K562 (cell line): ENCODE results near the gene ABHD3. TPM values are rescaled to one million over a fixed set of nuclear protein-coding genes. Genes with fewer than 3 reads are reported as not detected.

Source experiments
- CEBPB ChIP-seq: fragments of 450-650 bp; IDR thresholded peaks from 2 replicates; pipeline ENCODE4 v1.6.1; 2016; ENCODE audit warnings: missing genetic modification characterization, missing compliant biosample characterization
- CREB3L1 ChIP-seq: fragments of 450-650 bp; IDR thresholded peaks from 2 replicates; pipeline ENCODE4 v1.6.1; 2014; ENCODE audit warnings: low read depth, mild to moderate bottlenecking, moderate library complexity, borderline replicate concordance
- ELK1 ChIP-seq: sonication (generic); formaldehyde crosslinking; IDR thresholded peaks from 2 replicates; pipeline ENCODE4 v1.8.1; 2022; ENCODE audit warnings: missing genetic modification reagents
- USF1 ChIP-seq: sonication (generic); formaldehyde crosslinking; IDR thresholded peaks from 2 replicates; pipeline ENCODE4 v1.9.0; 2022; ENCODE audit warnings: mild to moderate bottlenecking, missing genetic modification reagents
- USF2 ChIP-seq: sonication (generic); formaldehyde crosslinking; IDR thresholded peaks from 2 replicates; pipeline ENCODE4 v1.5.0; 2020; ENCODE audit warnings: missing genetic modification reagents
- ZNF311 ChIP-seq: fragments of 250-450 bp; sonication (Bioruptor Pico); IDR thresholded peaks from 2 replicates; pipeline ENCODE4 v1.4.0; 2020; ENCODE audit warnings: mild to moderate bottlenecking, moderate library complexity
- ZNF318 ChIP-seq, 2 experiments: fragments of 450-650 bp; IDR thresholded peaks; 2 replicates each; pipeline ENCODE4 v1.6.1; 2016; ENCODE audit warnings: mild to moderate bottlenecking in 2 of 2, borderline replicate concordance in 1 of 2, low read depth in 1 of 2, moderate library complexity in 1 of 2
- ZNF324 ChIP-seq: fragments of 250-450 bp; sonication (Bioruptor Pico); IDR thresholded peaks from 2 replicates; pipeline ENCODE4 v1.4.0; 2020; ENCODE audit warnings: mild to moderate bottlenecking
- ZNF76 ChIP-seq: fragments of 250-450 bp; sonication (Bioruptor Pico); IDR thresholded peaks from 2 replicates; pipeline ENCODE4 v1.4.0; 2020; ENCODE audit warnings: mild to moderate bottlenecking, moderate library complexity, borderline replicate concordance
- ZNF77 ChIP-seq: fragments of 250-450 bp; sonication (Bioruptor Pico); IDR thresholded peaks from 2 replicates; pipeline ENCODE4 v1.5.0; 2020
- polyA plus RNA-seq, 8 experiments: library from polyadenylated mRNA; depleted of rRNA in 4 of 8; stranded (reverse) in 5 of 8; unstranded in 3 of 8; fragments of >200 nt; fragmentation: Nextera tagmentation in 2 of 8; fragmentation: Illumina TruSeq in 1 of 8; extraction: Ambion mirVana in 2 of 8; extraction: Trizol in 1 of 8; gene quantifications; 2 replicates each; pipeline versions ENCODE4 v1.2.1 to v1.2.3, GENCODE V29; 2011 to 2014; ENCODE audit warnings: inconsistent platforms in 1 of 8, missing spikeins in 1 of 8
- total RNA-seq, 7 experiments: library from RNA; depleted of rRNA in 6 of 7; stranded (reverse); fragments of >200 nt in 6 of 7; fragmentation: Illumina TruSeq in 2 of 7; extraction: Trizol in 2 of 7; gene quantifications; 2 replicates each; pipeline versions ENCODE4 v1.2.1 to v1.2.3, GENCODE V29; 2011 to 2021; ENCODE audit warnings: low replicate concordance in 1 of 7

Gene ABHD3
- total and polyA plus RNA-seq, 9 of the 15 experiments (the other 6 are each of a cell fraction or from before 2014, with no cell fraction given), result 6.3 to 38.8 (median 19.4) TPM

GRCh38 chr18:21704603-21705364 is at the start of gene ABHD3 (continued):
- TF ChIP-seq USF2 (CRISPR knock-in tag) (no peak), CREB3L1 (peak; percentile 43; the same call in 1 of the 2 replicates), CEBPB (tag) (no peak), ZNF77 (CRISPR knock-in tag) (no peak), USF1 (CRISPR knock-in tag) (no peak), ZNF324 (CRISPR knock-in tag) (no peak), ZNF318 (IDR thresholded peaks at IDR 0.05; ENCODE audit: borderline replicate concordance in 1 of 2, low read depth in 1 of 2) (no peak), ELK1 (no peak), ZNF76 (CRISPR knock-in tag) (no peak), ZNF311 (CRISPR knock-in tag) (no peak)
